ENCODE results near the gene TEKT3.

TEKT3 gene

DNA sequence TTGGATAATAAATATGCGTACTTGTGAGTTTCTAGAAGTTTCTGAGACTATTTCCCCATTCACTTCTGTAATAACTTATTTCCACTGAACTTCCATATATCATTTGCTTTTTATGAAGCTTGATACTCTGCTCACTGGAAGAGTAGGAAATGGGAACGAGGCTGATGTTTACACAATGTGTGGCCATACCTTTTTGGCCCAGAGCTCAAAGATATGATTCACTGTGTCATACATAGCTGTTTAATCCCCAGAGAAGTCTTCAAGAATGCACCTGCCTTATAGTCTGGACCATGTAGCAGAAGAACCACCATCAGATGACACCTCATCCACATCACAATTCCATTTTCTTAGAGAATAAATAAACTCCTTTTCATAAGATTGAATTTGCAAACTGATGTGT lies 40.3 kb upstream of the TEKT3 start:
- H3K4me3 ChIP-seq (ENCODE audit: low read length), result no peak overlapping the region
- peak; percentile 71 for DNase-seq (ENCODE audit: low read depth)
- TF ChIP-seq, protein P1, sequence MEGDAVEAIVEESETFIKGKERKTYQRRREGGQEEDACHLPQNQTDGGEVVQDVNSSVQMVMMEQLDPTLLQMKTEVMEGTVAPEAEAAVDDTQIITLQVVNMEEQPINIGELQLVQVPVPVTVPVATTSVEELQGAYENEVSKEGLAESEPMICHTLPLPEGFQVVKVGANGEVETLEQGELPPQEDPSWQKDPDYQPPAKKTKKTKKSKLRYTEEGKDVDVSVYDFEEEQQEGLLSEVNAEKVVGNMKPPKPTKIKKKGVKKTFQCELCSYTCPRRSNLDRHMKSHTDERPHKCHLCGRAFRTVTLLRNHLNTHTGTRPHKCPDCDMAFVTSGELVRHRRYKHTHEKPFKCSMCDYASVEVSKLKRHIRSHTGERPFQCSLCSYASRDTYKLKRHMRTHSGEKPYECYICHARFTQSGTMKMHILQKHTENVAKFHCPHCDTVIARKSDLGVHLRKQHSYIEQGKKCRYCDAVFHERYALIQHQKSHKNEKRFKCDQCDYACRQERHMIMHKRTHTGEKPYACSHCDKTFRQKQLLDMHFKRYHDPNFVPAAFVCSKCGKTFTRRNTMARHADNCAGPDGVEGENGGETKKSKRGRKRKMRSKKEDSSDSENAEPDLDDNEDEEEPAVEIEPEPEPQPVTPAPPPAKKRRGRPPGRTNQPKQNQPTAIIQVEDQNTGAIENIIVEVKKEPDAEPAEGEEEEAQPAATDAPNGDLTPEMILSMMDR (IDR thresholded peaks at IDR 0.05; ENCODE audit: insufficient read depth, low read depth, low read length, missing control alignments), result no peak

DNA sequence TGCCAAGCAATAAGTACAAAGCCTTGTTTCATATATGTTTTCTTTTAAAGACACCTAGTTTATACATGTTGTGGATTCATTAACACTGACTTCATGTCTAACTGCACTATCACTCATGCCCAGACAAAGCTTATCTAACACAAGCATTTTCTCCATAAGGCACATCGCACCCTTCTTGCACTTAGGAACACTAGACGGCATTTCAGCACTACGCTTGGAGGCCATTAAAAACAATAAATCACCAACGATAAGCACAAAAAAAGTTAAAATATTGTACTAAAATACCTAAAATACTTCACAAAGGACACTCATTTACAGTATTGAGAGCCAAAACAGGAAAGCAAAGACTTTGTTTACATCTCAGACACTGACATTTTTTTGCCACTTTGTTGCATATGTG lies 39.0 kb upstream of the TEKT3 start:
- no peak for DNase-seq (ENCODE audit: low read depth)
- TF ChIP-seq, protein P1 (IDR thresholded peaks at IDR 0.05; ENCODE audit: insufficient read depth, low read depth, low read length, missing control alignments), result no peak
- no peak overlapping the region for H3K4me3 ChIP-seq (ENCODE audit: low read length)

DNA sequence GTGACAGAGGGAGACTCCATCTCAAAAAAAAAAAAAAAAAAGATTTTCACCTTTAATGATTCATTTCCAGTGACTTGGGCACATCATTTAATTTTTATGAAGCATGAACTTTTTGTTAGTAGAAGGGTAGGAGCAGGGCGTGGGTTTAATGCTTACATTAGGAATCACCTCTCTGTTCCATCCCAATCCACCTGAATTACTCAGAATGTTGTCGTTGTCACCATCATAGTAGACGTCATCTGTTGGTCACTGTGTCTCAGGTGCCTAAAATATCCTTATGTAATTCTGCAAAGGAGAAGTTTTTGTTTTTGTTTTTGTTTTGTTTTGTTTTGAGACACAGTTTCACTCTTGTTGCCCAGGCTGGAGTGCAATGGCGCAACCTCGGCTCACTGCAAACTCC lies 38.3 kb upstream of the TEKT3 start:
- TF ChIP-seq, protein P1 (IDR thresholded peaks at IDR 0.05; ENCODE audit: insufficient read depth, low read depth, low read length, missing control alignments), result no peak
- DNase-seq (ENCODE audit: low read depth), result no peak
- no peak overlapping the region for H3K4me3 ChIP-seq (ENCODE audit: low read length)

DNA sequence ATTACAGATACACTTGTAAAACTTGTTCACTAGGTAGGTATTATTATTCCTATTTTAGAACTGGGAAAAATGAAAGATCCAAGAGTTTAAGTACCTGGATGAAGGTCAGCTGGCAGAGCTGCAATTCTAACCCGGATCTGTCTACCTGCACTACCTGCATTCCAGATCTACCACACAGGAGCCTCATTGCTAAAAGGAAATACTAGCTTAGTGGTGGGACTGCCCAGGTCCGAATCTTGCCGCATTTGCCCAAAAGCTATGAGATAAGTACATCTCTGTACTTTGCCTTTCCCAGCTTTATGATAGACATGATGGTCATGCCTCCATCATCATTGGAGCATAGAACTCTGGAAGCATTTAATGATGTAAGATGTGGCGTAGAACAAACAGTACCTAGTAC lies 36.8 kb upstream of the TEKT3 start:
- no peak for DNase-seq (ENCODE audit: low read depth)
- TF ChIP-seq, protein P1 (IDR thresholded peaks at IDR 0.05; ENCODE audit: insufficient read depth, low read depth, low read length, missing control alignments), result no peak
- H3K4me3 ChIP-seq (ENCODE audit: low read length), result no peak overlapping the region

DNA sequence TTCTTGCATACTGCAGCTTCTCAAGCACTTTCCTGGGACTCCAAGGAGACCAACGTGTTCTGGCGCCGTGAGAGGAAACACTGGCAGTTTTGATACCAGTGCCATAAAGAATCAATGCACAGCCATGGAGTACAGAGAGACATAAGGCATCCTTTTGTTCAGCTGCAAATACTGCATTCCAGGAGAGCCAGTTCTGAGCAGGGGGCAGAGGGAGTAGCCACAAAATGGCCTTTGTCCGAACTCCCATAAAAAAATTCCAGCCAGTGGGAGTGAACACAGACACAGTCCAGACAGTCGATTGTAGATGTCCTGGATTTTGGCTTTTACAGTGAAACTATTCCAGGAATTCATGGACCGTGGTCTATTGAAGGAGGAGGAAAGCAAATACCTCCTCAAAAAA lies 36.2 kb upstream of the TEKT3 start:
- no peak for DNase-seq (ENCODE audit: low read depth)
- TF ChIP-seq, protein P1 (IDR thresholded peaks at IDR 0.05; ENCODE audit: insufficient read depth, low read depth, low read length, missing control alignments), result no peak
- H3K4me3 ChIP-seq (ENCODE audit: low read length), result no peak overlapping the region

DNA sequence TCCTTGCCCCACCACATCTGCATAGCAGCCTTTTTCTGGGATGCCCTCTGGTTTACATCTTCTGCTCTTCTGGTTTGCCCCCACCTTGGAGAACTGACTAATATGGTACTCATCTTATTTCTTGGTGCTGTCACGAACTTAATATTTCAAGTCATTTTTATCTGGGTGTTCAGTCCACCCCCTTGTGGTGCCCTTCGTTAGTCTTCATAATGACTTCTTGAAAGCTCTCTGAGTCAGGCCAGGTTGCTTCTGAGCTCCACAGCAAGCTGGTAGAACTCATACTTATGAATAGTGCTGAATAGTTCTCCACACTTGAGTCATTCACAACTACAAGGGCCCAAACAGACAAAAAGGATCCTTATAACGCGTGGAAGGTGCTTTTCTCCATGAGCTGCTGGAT lies 35.8 kb upstream of the TEKT3 start:
- TF ChIP-seq, protein P1 (IDR thresholded peaks at IDR 0.05; ENCODE audit: insufficient read depth, low read depth, low read length, missing control alignments), result no peak
- DNase-seq (ENCODE audit: low read depth), result peak; percentile 23

DNA sequence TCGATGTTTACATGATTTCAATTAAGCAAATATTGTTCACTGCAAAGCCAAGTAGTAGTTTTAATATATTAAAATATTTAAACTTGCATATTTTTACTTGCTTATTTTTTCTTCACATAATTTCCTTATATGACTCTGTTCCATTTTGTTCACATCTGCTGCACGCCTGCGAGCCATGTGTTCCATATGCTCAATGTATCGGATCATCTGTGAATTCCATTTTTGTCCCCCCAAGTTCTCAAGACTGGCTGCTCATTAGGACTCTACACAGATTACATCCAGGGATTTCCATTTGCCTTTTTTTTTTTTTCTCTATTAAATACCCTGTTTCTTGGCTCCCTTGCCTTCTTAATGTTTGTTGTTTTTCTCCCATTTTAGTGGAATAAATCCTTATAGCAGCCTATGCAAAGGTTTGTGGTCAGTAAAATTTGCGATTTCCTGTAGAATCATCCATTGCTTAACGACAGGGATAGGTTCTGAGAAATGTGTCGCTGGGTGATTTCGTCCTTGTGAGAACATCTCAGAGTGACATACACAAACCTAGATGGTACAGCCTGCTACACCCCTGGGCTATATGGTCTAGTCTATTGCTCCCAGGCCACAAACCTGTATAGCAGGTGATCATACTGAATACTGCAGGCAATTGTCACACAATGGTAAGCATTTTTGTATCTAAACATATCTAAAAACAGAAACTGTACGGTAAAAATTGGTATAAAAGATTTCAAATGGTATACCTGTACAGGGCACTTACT lies 30.2 kb upstream of the TEKT3 start:
- no peak for DNase-seq (ENCODE audit: low read depth)
- TF ChIP-seq, protein P1 (IDR thresholded peaks at IDR 0.05; ENCODE audit: insufficient read depth, low read depth, low read length, missing control alignments), result no peak
- no peak overlapping the region for H3K4me3 ChIP-seq (ENCODE audit: low read length)

More for the DNA sequence above, 35.8 kb upstream of the TEKT3 start:
- no peak overlapping the region for H3K4me3 ChIP-seq (ENCODE audit: low read length)

All from epithelial cell of esophagus (primary cell).